Lower leg skin (tissue), 3 donors: ENCODE data around the gene DHRS4L2.
"Not testable (repeated sequence)": the region's sequence is repeated elsewhere in the genome, so short reads cannot be mapped to it uniquely, and the experiment has no call there.

Experiments
- POLR2A ChIP-seq, 2 donors: fragments of 450-650 bp; IDR thresholded peaks; one replicate each; pipeline ENCODE4 v1.6.1; 2016 to 2017; ENCODE audit warnings: antibody characterized with exemption in 2 of 2, mild to moderate bottlenecking in 1 of 2, moderate library complexity in 1 of 2
- TF ChIP-seq, protein P1 (sequence below), 3 donors: fragments of 450-650 bp; IDR thresholded peaks; one replicate each; pipeline ENCODE4 v1.5.1; 2016; ENCODE audit warnings: antibody characterized with exemption in 3 of 3, mild to moderate bottlenecking in 3 of 3, moderate library complexity in 2 of 3

DNA sequence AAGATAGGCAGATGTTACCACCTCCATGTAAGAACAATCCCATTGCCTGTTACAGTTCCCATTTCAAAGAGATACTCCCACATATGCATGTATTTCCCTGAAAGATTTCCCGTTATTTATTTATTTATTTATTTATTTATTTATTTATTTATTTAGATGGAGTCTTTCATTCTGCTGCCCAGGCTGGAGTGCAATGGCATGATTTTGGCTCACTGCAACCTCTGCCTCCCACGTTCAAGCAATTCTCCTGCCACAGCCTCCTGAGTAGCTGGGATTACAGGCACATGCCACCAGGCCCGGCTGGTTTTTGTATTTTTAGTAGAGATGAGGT is 37.6 kb upstream of the DHRS4L2 start:
- TF ChIP-seq, protein P1, sequence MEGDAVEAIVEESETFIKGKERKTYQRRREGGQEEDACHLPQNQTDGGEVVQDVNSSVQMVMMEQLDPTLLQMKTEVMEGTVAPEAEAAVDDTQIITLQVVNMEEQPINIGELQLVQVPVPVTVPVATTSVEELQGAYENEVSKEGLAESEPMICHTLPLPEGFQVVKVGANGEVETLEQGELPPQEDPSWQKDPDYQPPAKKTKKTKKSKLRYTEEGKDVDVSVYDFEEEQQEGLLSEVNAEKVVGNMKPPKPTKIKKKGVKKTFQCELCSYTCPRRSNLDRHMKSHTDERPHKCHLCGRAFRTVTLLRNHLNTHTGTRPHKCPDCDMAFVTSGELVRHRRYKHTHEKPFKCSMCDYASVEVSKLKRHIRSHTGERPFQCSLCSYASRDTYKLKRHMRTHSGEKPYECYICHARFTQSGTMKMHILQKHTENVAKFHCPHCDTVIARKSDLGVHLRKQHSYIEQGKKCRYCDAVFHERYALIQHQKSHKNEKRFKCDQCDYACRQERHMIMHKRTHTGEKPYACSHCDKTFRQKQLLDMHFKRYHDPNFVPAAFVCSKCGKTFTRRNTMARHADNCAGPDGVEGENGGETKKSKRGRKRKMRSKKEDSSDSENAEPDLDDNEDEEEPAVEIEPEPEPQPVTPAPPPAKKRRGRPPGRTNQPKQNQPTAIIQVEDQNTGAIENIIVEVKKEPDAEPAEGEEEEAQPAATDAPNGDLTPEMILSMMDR (IDR thresholded peaks at IDR 0.05): not testable (repeated sequence)
- not testable (repeated sequence) for TF ChIP-seq POLR2A (IDR thresholded peaks at IDR 0.05)
